ENCODE data around the gene SERPINB8.

SERPINB8 gene

GRCh38 chr18:64019922-64020756 lies 50.3 kb downstream of the SERPINB8 start:
- no peak for DNase-seq

DNA sequence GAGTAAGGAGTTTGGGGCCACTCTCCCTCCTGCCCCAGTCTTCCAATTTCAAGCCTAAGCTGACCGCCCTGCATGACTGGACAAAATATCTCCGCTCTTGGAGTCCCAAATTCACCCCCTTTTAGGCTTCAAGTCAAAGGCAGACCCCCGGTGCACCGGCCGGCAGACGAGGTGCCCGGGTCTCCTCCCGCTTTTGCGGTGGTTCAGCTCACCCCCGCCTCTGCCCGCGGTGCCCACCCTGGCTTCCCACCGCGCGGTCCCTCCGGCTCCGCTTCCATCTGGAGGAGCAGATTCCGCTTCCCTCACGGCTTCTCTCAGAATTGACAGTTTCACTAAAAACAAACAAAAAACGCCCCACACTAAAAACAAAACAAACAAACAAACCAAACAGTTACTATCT lies 56.5 kb downstream of the SERPINB8 start:
- no peak for DNase-seq

GRCh38 chr18:64027931-64028695 lies 58.2 kb downstream of the SERPINB8 start:
- no peak for DNase-seq

DNA sequence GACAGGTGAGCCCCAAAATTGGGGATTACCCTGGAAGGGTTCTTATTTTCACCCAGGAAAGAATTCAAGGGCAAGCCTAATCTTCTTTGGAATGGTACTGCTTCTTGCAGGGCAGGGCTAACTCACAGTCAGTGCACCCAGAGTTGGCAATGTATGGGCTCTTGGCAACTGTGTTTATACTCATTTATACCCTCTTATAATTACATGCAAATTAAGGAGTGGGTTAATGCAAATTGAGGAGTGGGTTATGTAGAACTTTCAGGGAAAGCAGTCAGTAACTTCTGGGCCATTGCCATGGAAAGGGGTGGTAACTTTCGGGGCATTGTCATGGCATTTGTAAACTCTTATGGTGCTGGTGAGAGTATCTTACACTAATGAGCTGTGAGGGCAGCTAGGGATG lies 59.2 kb downstream of the SERPINB8 start:
- no peak for DNase-seq

GRCh38 chr18:64031411-64031810 lies 61.5 kb downstream of the SERPINB8 start:
- no peak for DNase-seq

- no peak for DNase-seq
Observed at GRCh38 chr18:64032312-64032711, 62.4 kb downstream of the SERPINB8 start.

GRCh38 chr18:64037812-64038414 lies 68.0 kb downstream of the SERPINB8 start:
- DNase-seq, result no peak
